ENCODE measurements around the gene TMEM201.

GRCh38 chr1:9612871-9613624 is 24.3 kb downstream of the TMEM201 start:
- no peak for TF ChIP-seq ARID4B (CRISPR knock-in tag; IDR thresholded peaks at IDR 0.05; ENCODE audit: borderline replicate concordance)
- TF ChIP-seq TEAD1 (CRISPR knock-in tag; IDR thresholded peaks at IDR 0.05), result no peak
- no peak for TF ChIP-seq MLX (CRISPR knock-in tag; IDR thresholded peaks at IDR 0.05)
- no peak for TF ChIP-seq FOXJ3 (CRISPR knock-in tag; IDR thresholded peaks at IDR 0.05; ENCODE audit: borderline replicate concordance)
- no peak for TF ChIP-seq SMAD4 (CRISPR knock-in tag; IDR thresholded peaks at IDR 0.05)
- no peak for TF ChIP-seq JUN (CRISPR knock-in tag; IDR thresholded peaks at IDR 0.05)
- no peak for TF ChIP-seq TCF7 (CRISPR knock-in tag; IDR thresholded peaks at IDR 0.05; ENCODE audit: low read depth)
- TF ChIP-seq CTCF (IDR thresholded peaks at IDR 0.05), result no peak
- TF ChIP-seq ATF3 (CRISPR knock-in tag; conservative IDR thresholded peaks at IDR 0.05), result no peak
- no peak for TF ChIP-seq ESRRA (CRISPR knock-in tag; IDR thresholded peaks at IDR 0.05; ENCODE audit: borderline replicate concordance)

Measured in WTC11 (cell line).